Psoas muscle (tissue), 8 donors: Measurements from ENCODE around the gene SENP2. TPM values are rescaled to one million over a fixed set of nuclear protein-coding genes. Genes with fewer than 3 reads are reported as not detected.
"Not testable (repeated sequence)": the region's sequence is repeated elsewhere in the genome, so short reads cannot be mapped to it uniquely, and the experiment has no call there.

Experiments used
- ATAC-seq, 4 donors: fragments of 200-7000 bp; cut with Tn5 transposase; one replicate each; pipeline ENCODE4 v1.9.1; 2020; ENCODE audit warnings: moderate library complexity in 3 of 4, mild to moderate bottlenecking in 2 of 4
- DNase-seq, 2 donors: peaks; one replicate each; pipeline ENCODE4 v3.0.0-alpha.2; 2020
- H3K27ac ChIP-seq: fragments of 200-600 bp; one replicate; pipeline ENCODE4 v1.8.0; 2022
- H3K27me3 ChIP-seq, 3 donors: fragments of 200-600 bp in 1 of 3; one replicate each; pipeline versions ENCODE4 v1.6.1 to v1.8.0; 2013 to 2022; ENCODE audit warnings: low read length in 2 of 3, mild to moderate bottlenecking in 2 of 3, moderate library complexity in 1 of 3; ENCODE audit not compliant: insufficient read depth in 3 of 3
- H3K36me3 ChIP-seq, 2 donors: fragments of 200-600 bp in 1 of 2; one replicate each; pipeline versions ENCODE4 v1.6.1 to v1.8.0; 2013 to 2022; ENCODE audit warnings: low read depth in 1 of 2, mild to moderate bottlenecking in 1 of 2, moderate library complexity in 1 of 2; ENCODE audit not compliant: insufficient read depth in 1 of 2
- H3K4me1 ChIP-seq: fragments of 200-600 bp; one replicate; pipeline ENCODE4 v1.8.0; 2022
- H3K4me3 ChIP-seq: fragments of 200-600 bp; one replicate; pipeline ENCODE4 v1.8.0; 2022; ENCODE audit warnings: mild to moderate bottlenecking
- H3K9me3 ChIP-seq: fragments of 200-600 bp; one replicate; pipeline ENCODE4 v1.8.0; 2022
- WGBS, 3 donors: extraction: QIAGEN DNeasy Blood & Tissue Kit; methylation state at CpG; one replicate each; pipeline versions ENCODE4 v1.1.6 to v1.1.7; 2013; 5-methylcytosine and 5-hydroxymethylcytosine counted together
- intact Hi-C, 2 donors: fragments of 100-400 bp; cut with DNase I; formaldehyde crosslinking; loops; one replicate each; pipeline versions ENCODE4 v1.11.0 to v1.14.2; 2022
- polyA plus RNA-seq, 3 donors: library from polyadenylated mRNA; stranded (reverse); fragments of 200-250 nt; gene quantifications; one replicate each; pipeline ENCODE4 v1.2.3, GENCODE V29; 2013
- total RNA-seq, 4 donors: library from RNA; stranded (reverse); fragmentation: NEBNext Ultra II Directional in 2 of 4; extraction: Animal tissue kit (Norgen Biotek cat#: 25700) in 2 of 4; gene quantifications; one replicate each; pipeline versions ENCODE4 v1.2.1 to v1.2.4, GENCODE V29; 2021 to 2023
- TF ChIP-seq, protein P1 (sequence below): fragments of 200-600 bp; IDR thresholded peaks from one replicate; pipeline ENCODE4 v1.8.0; 2022; ENCODE audit warnings: antibody characterized with exemption
- donor health status: healthy with polysubstance abuse.
- donor health status: DM: no; HTN: no; CAD: no; lungs with moderate emphysema.
- donor health status: Bipolar disorder and iron deficiency.
- donor health status: healthy.
- donor health status: DM: yes; HTN: yes; CAD: no.
- donor health status: DM: no; HTN: no; CAD: no.
- donor health status: DM: no; HTN: no; CAD: no.
- donor health status: DM: yes; HTN: yes; CAD: no.

The SENP2 gene
- total and polyA plus RNA-seq, 7 donors: 9.8 to 51.8 (median 39.5) TPM

DNA sequence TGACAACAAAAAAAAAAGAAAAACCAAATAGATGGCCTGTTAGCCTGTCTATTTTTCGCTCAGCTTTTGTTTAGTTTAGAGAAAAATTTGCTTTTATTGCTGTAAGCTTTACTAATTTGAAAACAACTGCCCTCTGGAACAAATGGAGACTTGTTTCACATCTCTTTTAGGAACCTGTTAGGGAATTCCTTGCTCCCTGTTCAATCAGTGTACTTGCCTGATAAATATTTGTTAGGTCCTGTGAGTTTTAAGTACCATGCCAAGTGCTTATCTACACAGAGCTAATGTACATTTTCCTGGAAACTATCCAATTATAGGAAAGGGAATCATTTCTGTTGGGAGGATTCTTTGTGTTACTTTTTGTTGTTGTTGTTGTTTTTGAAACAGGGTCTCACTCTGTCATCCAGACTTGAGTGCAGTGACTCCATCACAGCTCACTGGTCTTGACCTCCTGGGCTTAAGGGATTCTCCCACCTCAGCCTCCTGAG lies 30.2 kb upstream of the SENP2 start:
- H3K9me3 ChIP-seq: no peaks in the 10 kb centered on the region
- 64 to 72% (median 72%) methylated on average over 1 of the region's 1 CpG for WGBS, 3 donors
- no peaks in the 10 kb centered on the region for H3K4me1 ChIP-seq
- H3K36me3 ChIP-seq: no peaks in the 10 kb centered on the region
- peaks cover 0 to 4% (median 3%) of the 10 kb centered on the region in 3 donors for H3K27me3 ChIP-seq
- no peak overlapping the region for H3K27ac ChIP-seq
- intact Hi-C loops: loop anchor here in 1 of 2 donors (5.0 kb wide), 1 partner anchor 204 kb away; no protein-coding TSS in a partner anchor
- no peak for DNase-seq
- TF ChIP-seq, protein P1, sequence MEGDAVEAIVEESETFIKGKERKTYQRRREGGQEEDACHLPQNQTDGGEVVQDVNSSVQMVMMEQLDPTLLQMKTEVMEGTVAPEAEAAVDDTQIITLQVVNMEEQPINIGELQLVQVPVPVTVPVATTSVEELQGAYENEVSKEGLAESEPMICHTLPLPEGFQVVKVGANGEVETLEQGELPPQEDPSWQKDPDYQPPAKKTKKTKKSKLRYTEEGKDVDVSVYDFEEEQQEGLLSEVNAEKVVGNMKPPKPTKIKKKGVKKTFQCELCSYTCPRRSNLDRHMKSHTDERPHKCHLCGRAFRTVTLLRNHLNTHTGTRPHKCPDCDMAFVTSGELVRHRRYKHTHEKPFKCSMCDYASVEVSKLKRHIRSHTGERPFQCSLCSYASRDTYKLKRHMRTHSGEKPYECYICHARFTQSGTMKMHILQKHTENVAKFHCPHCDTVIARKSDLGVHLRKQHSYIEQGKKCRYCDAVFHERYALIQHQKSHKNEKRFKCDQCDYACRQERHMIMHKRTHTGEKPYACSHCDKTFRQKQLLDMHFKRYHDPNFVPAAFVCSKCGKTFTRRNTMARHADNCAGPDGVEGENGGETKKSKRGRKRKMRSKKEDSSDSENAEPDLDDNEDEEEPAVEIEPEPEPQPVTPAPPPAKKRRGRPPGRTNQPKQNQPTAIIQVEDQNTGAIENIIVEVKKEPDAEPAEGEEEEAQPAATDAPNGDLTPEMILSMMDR: no peak
- ATAC-seq: no peak
- no peak overlapping the region for H3K4me3 ChIP-seq

DNA sequence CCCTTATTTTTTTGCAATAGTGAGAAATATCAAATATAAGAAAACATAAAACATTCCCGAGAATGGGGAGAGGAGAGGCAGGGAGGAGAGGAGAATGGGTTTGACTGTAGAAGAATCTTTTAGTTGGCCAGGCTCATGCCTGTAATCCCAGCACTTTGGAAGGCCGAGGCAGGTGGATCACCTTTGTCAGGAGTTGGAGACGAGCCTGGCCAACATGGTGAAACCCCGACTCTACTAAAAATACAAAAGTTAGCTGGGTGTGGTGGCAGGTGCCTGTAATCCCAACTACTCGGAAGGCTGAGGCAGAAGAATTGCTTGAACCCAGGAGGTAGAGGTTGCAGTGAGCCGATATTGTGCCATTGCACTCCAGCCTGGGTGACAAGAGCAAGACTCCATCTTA lies 29.5 kb upstream of the SENP2 start:
- intact Hi-C loops: loop anchor here in 1 of 2 donors (5.0 kb wide), 1 partner anchor 204 kb away; no protein-coding TSS in a partner anchor
- 78 to 84% (median 82%) methylated on average over 6 of the region's 6 CpGs for WGBS, 3 donors
- not testable (repeated sequence) for DNase-seq, H3K27ac ChIP-seq, H3K27me3 ChIP-seq, H3K36me3 ChIP-seq, ATAC-seq, H3K4me1 ChIP-seq, H3K9me3 ChIP-seq, H3K4me3 ChIP-seq

- peaks cover 0 to 9% (median 3%) of the 10 kb centered on the region in 3 donors for H3K27me3 ChIP-seq
- H3K4me3 ChIP-seq: no peak overlapping the region
- DNase-seq: no peak
- 83 to 85% (median 84%) methylated on average over 3 of the region's 3 CpGs for WGBS, 3 donors
- intact Hi-C loops: loop anchor here in 1 of 2 donors (5.0 kb wide), 1 partner anchor 206 kb away; no protein-coding TSS in a partner anchor
- H3K9me3 ChIP-seq: no peaks in the 10 kb centered on the region
- no peaks in the 10 kb centered on the region for H3K4me1 ChIP-seq
- no peak overlapping the region for H3K27ac ChIP-seq
- TF ChIP-seq, protein P1: no peak
- no peak for ATAC-seq
- H3K36me3 ChIP-seq: no peaks in the 10 kb centered on the region
Observed at GRCh38 chr3:185558395-185558794, 27.7 kb upstream of the SENP2 start.

- whole genome bisulfite sequencing, 3 donors: 80 to 85% (median 83%) methylated on average over 12 of the region's 12 CpGs
- Histone ChIP-seq H3K9me3 (no peaks in the 10 kb centered on the region), H3K27me3 (peaks cover 0 to 9% (median 3%) of the 10 kb centered on the region in 3 donors), H3K4me1 (no peaks in the 10 kb centered on the region), H3K27ac (no peak overlapping the region), H3K36me3 (no peaks in the 10 kb centered on the region), H3K4me3 (no peak overlapping the region)
- intact Hi-C loops: loop anchor here in 1 of 2 donors (5.0 kb wide), 1 partner anchor 207 kb away; no protein-coding TSS in a partner anchor
- TF ChIP-seq, protein P1: no peak
- DNase-seq: no peak
- ATAC-seq: no peak
Observed at GRCh38 chr3:185559706-185560090, 26.4 kb upstream of the SENP2 start.

DNA sequence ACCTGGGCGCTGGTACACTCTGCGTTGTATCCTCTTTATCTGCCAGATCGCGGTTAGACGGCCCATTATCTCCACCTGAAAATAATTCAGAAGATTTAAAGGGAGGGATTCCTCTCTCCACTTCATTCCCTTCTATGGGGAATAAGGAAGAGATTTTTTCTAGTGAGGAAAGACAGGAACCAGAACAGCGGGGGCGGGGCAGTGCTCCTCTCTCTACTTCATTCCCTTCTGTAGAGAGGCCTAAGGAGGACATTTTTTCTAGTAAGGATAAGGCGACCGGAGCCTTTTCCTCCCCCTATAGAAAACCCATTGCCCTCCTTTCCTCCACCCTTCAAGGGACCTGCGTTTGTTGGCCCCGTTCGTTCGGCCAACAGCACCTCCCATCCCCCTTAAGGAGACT lies 25.4 kb upstream of the SENP2 start:
- no peaks in the 10 kb centered on the region for H3K4me1 ChIP-seq
- intact Hi-C loops: no loop called here
- no peaks in the 10 kb centered on the region for H3K36me3 ChIP-seq
- TF ChIP-seq, protein P1: no peak
- no peak overlapping the region for H3K27ac ChIP-seq
- ATAC-seq: no peak
- WGBS, 3 donors: 86 to 93% (median 90%) methylated on average over 13 of the region's 13 CpGs
- DNase-seq: no peak
- peaks cover 0 to 9% (median 3%) of the 10 kb centered on the region in 3 donors for H3K27me3 ChIP-seq
- no peak overlapping the region for H3K4me3 ChIP-seq
- no peaks in the 10 kb centered on the region for H3K9me3 ChIP-seq
